Upper lobe of left lung (tissue), 6 donors: ENCODE data around the gene ARHGAP15. TPM values are rescaled to one million over a fixed set of nuclear protein-coding genes. Genes with fewer than 3 reads are reported as not detected.
A peak's percentile ranks its signal among the peaks of the same experiment; 100 is the strongest.

Experiments
- ATAC-seq, 2 donors: fragments of 200-7000 bp; cut with Tn5 transposase; one replicate each; pipeline ENCODE4 v1.9.1; 2022; ENCODE audit warnings: mild to moderate bottlenecking in 2 of 2, moderate library complexity in 2 of 2; ENCODE audit not compliant: low FRiP score in 2 of 2
- DNase-seq, 2 donors: peaks; one replicate each; pipeline ENCODE4 v3.0.0-alpha.2; 2019 to 2020
- H3K27ac ChIP-seq, 4 donors: fragments of 200-600 bp; sonication (generic); one replicate each; pipeline ENCODE4 v1.5.1; 2016 to 2019
- H3K27me3 ChIP-seq, 4 donors: fragments of 200-600 bp; sonication (generic); one replicate each; pipeline ENCODE4 v1.5.1; 2017 to 2019
- H3K36me3 ChIP-seq, 4 donors: fragments of 200-600 bp; sonication (generic); one replicate each; pipeline ENCODE4 v1.5.1; 2016 to 2019
- H3K4me1 ChIP-seq, 4 donors: fragments of 200-600 bp; sonication (generic); one replicate each; pipeline ENCODE4 v1.5.1; 2018 to 2019
- H3K4me3 ChIP-seq, 4 donors: fragments of 200-600 bp; sonication (generic); one replicate each; pipeline ENCODE4 v1.5.1; 2017 to 2019; ENCODE audit warnings: mild to moderate bottlenecking in 2 of 4, moderate library complexity in 1 of 4
- H3K9me3 ChIP-seq, 4 donors: fragments of 200-600 bp; sonication (generic); one replicate each; pipeline ENCODE4 v1.5.1; 2018 to 2019
- CTCF ChIP-seq, 6 experiments: fragments of 450-650 bp in 4 of 6; fragments of 200-600 bp in 2 of 6; sonication (generic) in 2 of 6; IDR thresholded peaks; one replicate each; pipeline ENCODE4 v1.5.1; 2016 to 2019; ENCODE audit warnings: antibody characterized with exemption in 6 of 6
- EP300 ChIP-seq, 4 donors: sonication (generic); formaldehyde crosslinking; IDR thresholded peaks; one replicate each; pipeline ENCODE4 v1.5.1; 2017; ENCODE audit warnings: antibody characterized with exemption in 4 of 4, control low read depth in 2 of 4
- POLR2A ChIP-seq, 4 donors: fragments of 450-650 bp; IDR thresholded peaks; one replicate each; pipeline ENCODE4 v1.5.1; 2016 to 2017; ENCODE audit warnings: antibody characterized with exemption in 4 of 4, mild to moderate bottlenecking in 2 of 4
- POLR2AphosphoS5 ChIP-seq, 2 donors: sonication (generic); formaldehyde crosslinking; IDR thresholded peaks; one replicate each; pipeline ENCODE4 v1.5.1; 2017; ENCODE audit warnings: antibody characterized with exemption in 2 of 2
- WGBS, 2 donors: methylation state at CpG; one replicate each; pipeline ENCODE4 v1.1.5; 2017 to 2018; 5-methylcytosine and 5-hydroxymethylcytosine counted together
- total RNA-seq, 6 donors: library from RNA; depleted of rRNA in 4 of 6; stranded (reverse); fragments of >200 nt in 4 of 6; gene quantifications; one replicate each; pipeline versions ENCODE4 v1.1.0 to v1.2.1, GENCODE V29; 2016 to 2021
- donor health status: DM: no; HTN: no; CAD: no; lungs with moderate emphysema.
- donor health status: DM: no; HTN: yes; CAD: no; lungs with severe emphysema.

The ARHGAP15 gene
- total RNA-seq, 6 donors from 2014 or later, result 11.9 to 57.6 (median 17.5) TPM

- no peaks in the 10 kb centered on the region for H3K4me1 ChIP-seq
- no peaks in the 10 kb centered on the region for H3K27me3 ChIP-seq
- H3K36me3 ChIP-seq, result no peaks in the 10 kb centered on the region
- no peak overlapping the region for H3K27ac ChIP-seq
- DNase-seq (no peak), ATAC-seq (no peak)
- TF ChIP-seq POLR2AphosphoS5 (IDR thresholded peaks at IDR 0.05), result no peak
- no peak for TF ChIP-seq EP300 (IDR thresholded peaks at IDR 0.05)
- no peak for TF ChIP-seq CTCF (IDR thresholded peaks at IDR 0.05)
- TF ChIP-seq POLR2A (IDR thresholded peaks at IDR 0.05), result no peak
- no peaks in the 10 kb centered on the region for H3K9me3 ChIP-seq
- 74 to 80% methylated on average over 8 of the region's 8 CpGs for WGBS, 2 donors
- H3K4me3 ChIP-seq, result no peak overlapping the region
Measured at GRCh38 chr2:143160732-143161707, 31.8 kb downstream of the ARHGAP15 start.

GRCh38 chr2:143162123-143162837, 33.1 kb downstream of the ARHGAP15 start:
- H3K27ac ChIP-seq, result no peak overlapping the region
- TF ChIP-seq CTCF (IDR thresholded peaks at IDR 0.05) (peak; percentile 29 to 64 (median 52)), EP300 (IDR thresholded peaks at IDR 0.05) (no peak), POLR2AphosphoS5 (IDR thresholded peaks at IDR 0.05) (no peak)
- ATAC-seq (peak; percentile 78 to 86), DNase-seq (peak in 1 of 2 donors; percentile 54)
- H3K4me3 ChIP-seq, result no peak overlapping the region
- H3K4me1 ChIP-seq, result no peaks in the 10 kb centered on the region
- no peaks in the 10 kb centered on the region for H3K36me3 ChIP-seq
- H3K27me3 ChIP-seq, result no peaks in the 10 kb centered on the region
- H3K9me3 ChIP-seq, result no peaks in the 10 kb centered on the region
- 45 to 53% methylated on average over 12 of the region's 12 CpGs for WGBS, 2 donors

- H3K4me1 ChIP-seq, result no peaks in the 10 kb centered on the region
- no peak for TF ChIP-seq POLR2A (IDR thresholded peaks at IDR 0.05)
- TF ChIP-seq CTCF (IDR thresholded peaks at IDR 0.05), result no peak
- no peak for TF ChIP-seq POLR2AphosphoS5 (IDR thresholded peaks at IDR 0.05)
- ATAC-seq, result no peak
- no peaks in the 10 kb centered on the region for H3K27me3 ChIP-seq
- no peak for DNase-seq
- no peak overlapping the region for H3K4me3 ChIP-seq
- no peaks in the 10 kb centered on the region for H3K36me3 ChIP-seq
- no peaks in the 10 kb centered on the region for H3K9me3 ChIP-seq
- WGBS, 2 donors, result 59 to 71% methylated on average over 1 of the region's 1 CpG
- H3K27ac ChIP-seq, result no peak overlapping the region
Measured at GRCh38 chr2:143162997-143163396, 33.8 kb downstream of the ARHGAP15 start.

GRCh38 chr2:143163499-143163898, 34.3 kb downstream of the ARHGAP15 start:
- no peak overlapping the region for H3K27ac ChIP-seq
- H3K4me1 ChIP-seq, result no peaks in the 10 kb centered on the region
- no peak for DNase-seq
- no peaks in the 10 kb centered on the region for H3K9me3 ChIP-seq
- ATAC-seq, result no peak
- H3K27me3 ChIP-seq, result no peaks in the 10 kb centered on the region
- WGBS, 2 donors, result 89% methylated on average over 4 of the region's 4 CpGs
- no peak overlapping the region for H3K4me3 ChIP-seq
- no peaks in the 10 kb centered on the region for H3K36me3 ChIP-seq
- no peak for TF ChIP-seq POLR2AphosphoS5 (IDR thresholded peaks at IDR 0.05)
- no peak for TF ChIP-seq EP300 (IDR thresholded peaks at IDR 0.05)
- no peak for TF ChIP-seq CTCF (IDR thresholded peaks at IDR 0.05)
- TF ChIP-seq POLR2A (IDR thresholded peaks at IDR 0.05), result no peak
